Transverse colon (tissue), 4 donors: ENCODE data around the gene IGSF9.
A peak's percentile ranks its signal among the peaks of the same experiment; 100 is the strongest.

Experiments
- CTCF ChIP-seq, 5 experiments: fragments of 200-600 bp in 3 of 5; fragments of 450-650 bp in 2 of 5; sonication (generic) in 3 of 5; IDR thresholded peaks; 1 replicate in 2 of 5; 2 replicates in 3 of 5; pipeline ENCODE4 v1.5.1; 2016 to 2017; ENCODE audit warnings: antibody characterized with exemption in 5 of 5, inconsistent platforms in 3 of 5, mild to moderate bottlenecking in 2 of 5, moderate library complexity in 1 of 5
- POLR2A ChIP-seq: fragments of 450-650 bp; IDR thresholded peaks from one replicate; pipeline ENCODE4 v1.6.1; 2016; ENCODE audit warnings: antibody characterized with exemption, mild to moderate bottlenecking, moderate library complexity
- POLR2AphosphoS5 ChIP-seq, 3 donors: sonication (generic); formaldehyde crosslinking; IDR thresholded peaks; one replicate each; pipeline ENCODE4 v1.6.1; 2016; ENCODE audit warnings: antibody characterized with exemption in 3 of 3

GRCh38 chr1:159891275-159892157 is 53.9 kb downstream of the IGSF9 start:
- TF ChIP-seq CTCF (IDR thresholded peaks at IDR 0.05) (peak; percentile 92 to 99 (median 94)), POLR2A (no peak), POLR2AphosphoS5 (IDR thresholded peaks at IDR 0.05) (peak in 1 of 3 donors; percentile 12)
